ENCODE measurements around the gene SEPTIN8.

Gene SEPTIN8

DNA sequence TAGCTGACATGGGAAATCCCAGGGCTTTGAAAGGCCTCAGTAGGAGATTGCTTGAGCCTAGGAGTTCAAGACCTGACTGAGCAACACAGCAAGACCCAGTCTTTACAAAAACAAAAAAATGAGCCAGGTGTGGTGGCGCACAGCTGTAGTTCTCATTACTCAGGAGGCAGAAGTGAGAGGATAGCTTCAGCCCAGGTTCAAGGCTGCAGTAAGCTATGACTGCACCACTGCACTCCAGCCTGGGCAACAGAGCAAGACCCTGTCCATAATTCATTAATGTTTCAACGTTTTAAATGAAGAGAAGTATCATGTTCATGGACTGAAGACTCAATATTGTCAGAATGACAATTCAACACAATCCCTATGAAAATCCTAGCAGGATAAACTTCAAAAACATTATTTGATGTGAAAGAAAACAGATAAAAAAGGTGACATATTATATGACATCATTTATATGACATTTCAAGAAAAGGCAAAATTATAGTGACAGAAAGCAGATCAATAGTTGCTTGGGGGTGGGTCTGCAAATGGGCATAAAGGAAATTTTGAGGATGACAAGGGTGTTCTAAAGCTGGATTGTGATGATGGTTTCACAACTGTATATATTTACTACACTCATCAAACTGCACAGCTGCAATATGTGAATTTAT, 43.4 kb downstream of the SEPTIN8 start:
- ChIA-PET CTCF (interaction anchor here (0.6 to 1.1 kb wide), 2 partner anchors 207 to 869 kb away, joined by 3 to 5 read pairs; no protein-coding TSS in a partner anchor), POLR2A (no interaction called here)
- Histone ChIP-seq H3K4me3 (ENCODE audit: low read depth, low read length) (no peak overlapping the region), H3K27ac (ENCODE audit: extremely low read depth, low read depth, low read length) (no peak overlapping the region), H3K4me1 (ENCODE audit: control insufficient read depth, insufficient read depth, low read length) (no peaks in the 10 kb centered on the region; the same call in 1 of the 2 replicates), H3K36me3 (ENCODE audit: control insufficient read depth in 2 of 2, insufficient read depth in 1 of 2, low read length in 2 of 2) (peaks cover 23 to 34% of the 10 kb centered on the region in 2 experiments), H3K9me3 (ENCODE audit: control insufficient read depth, insufficient read depth, low read depth, low read length) (no peaks in the 10 kb centered on the region)
- TF ChIP-seq MYNN (tag by site-specific recombination; IDR thresholded peaks at IDR 0.05; ENCODE audit: borderline replicate concordance) = no peak
- peak; percentile 81 for TF ChIP-seq ATF2 (tag by site-specific recombination; IDR thresholded peaks at IDR 0.05; ENCODE audit: low read depth)
- TF ChIP-seq ZIC2 (tag by site-specific recombination; IDR thresholded peaks at IDR 0.05) = peak; percentile 17; the same call in 1 of the 2 replicates
- TF ChIP-seq ZNF121 (tag by site-specific recombination; IDR thresholded peaks at IDR 0.05) = peak; percentile 94

DNA sequence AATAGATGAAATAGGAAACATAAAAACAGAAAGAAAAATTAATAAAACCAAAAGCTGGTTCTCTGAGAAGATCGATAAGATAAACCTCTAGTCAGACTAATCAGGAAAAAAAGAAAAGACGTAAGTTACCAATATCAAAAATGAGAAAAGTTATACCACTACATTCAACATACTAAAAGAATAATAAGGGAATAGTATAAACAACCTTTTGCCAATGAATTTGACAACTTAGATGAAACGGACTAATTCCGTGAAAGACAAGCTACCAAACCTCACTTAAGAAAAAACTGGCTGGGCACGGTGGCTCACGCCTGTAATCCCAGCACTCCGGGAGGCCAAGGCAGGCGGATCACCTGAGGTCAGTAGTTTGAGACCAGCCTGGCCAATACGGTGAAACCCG, 47.1 kb downstream of the SEPTIN8 start:
- Histone ChIP-seq H3K27ac (ENCODE audit: extremely low read depth, low read depth, low read length) (no peak overlapping the region), H3K4me3 (ENCODE audit: low read depth, low read length) (no peak overlapping the region), H3K9me3 (ENCODE audit: control insufficient read depth, insufficient read depth, low read depth, low read length) (no peaks in the 10 kb centered on the region), H3K36me3 (ENCODE audit: control insufficient read depth in 2 of 2, insufficient read depth in 1 of 2, low read length in 2 of 2) (peaks cover 42 to 47% of the 10 kb centered on the region in 2 experiments), H3K4me1 (ENCODE audit: control insufficient read depth, insufficient read depth, low read length) (no peaks in the 10 kb centered on the region)
- ChIA-PET CTCF (interaction anchor here (0.6 to 0.8 kb wide), 4 partner anchors 15 to 232 kb away, joined by 3 to 4 read pairs (median 3); no protein-coding TSS in a partner anchor), POLR2A (no interaction called here)
- TF ChIP-seq ZNF184 (tag by site-specific recombination; IDR thresholded peaks at IDR 0.05) (no peak), ZNF791 (tag by site-specific recombination; IDR thresholded peaks at IDR 0.05) (no peak), ZNF362 (tag by site-specific recombination; IDR thresholded peaks at IDR 0.05) (no peak), ZNF510 (tag by site-specific recombination; IDR thresholded peaks at IDR 0.05; ENCODE audit: insufficient replicate concordance) (no peak), GFI1B (tag by site-specific recombination; IDR thresholded peaks at IDR 0.05) (no peak), IKZF3 (tag by site-specific recombination; IDR thresholded peaks at IDR 0.05) (no peak), ZNF23 (tag by site-specific recombination; IDR thresholded peaks at IDR 0.05; ENCODE audit: borderline replicate concordance) (no peak)

- Histone ChIP-seq H3K4me3 (ENCODE audit: low read depth, low read length) (no peak overlapping the region), H3K4me1 (ENCODE audit: control insufficient read depth, insufficient read depth, low read length) (no peaks in the 10 kb centered on the region), H3K27ac (ENCODE audit: extremely low read depth, low read depth, low read length) (no peak overlapping the region), H3K9me3 (ENCODE audit: control insufficient read depth, insufficient read depth, low read depth, low read length) (no peaks in the 10 kb centered on the region), H3K36me3 (ENCODE audit: control insufficient read depth in 2 of 2, insufficient read depth in 1 of 2, low read length in 2 of 2) (peaks cover 27 to 40% of the 10 kb centered on the region in 2 experiments)
- ChIA-PET CTCF (no interaction called here), POLR2A (interaction anchor here (0.6 kb wide), 1 partner anchor 94 kb away, joined by 4 read pairs; no protein-coding TSS in a partner anchor)
- TF ChIP-seq ZNF600 (tag by site-specific recombination; IDR thresholded peaks at IDR 0.05) (no peak), CTCF (tag by site-specific recombination; IDR thresholded peaks at IDR 0.05) (no peak), ZNF701 (tag by site-specific recombination; IDR thresholded peaks at IDR 0.05) (no peak), GLIS2 (tag by site-specific recombination; IDR thresholded peaks at IDR 0.05) (no peak), KLF9 (tag by site-specific recombination; IDR thresholded peaks at IDR 0.05; ENCODE audit: low read depth) (no peak), MEIS1 (CRISPR knock-in tag; IDR thresholded peaks at IDR 0.05; ENCODE audit: borderline replicate concordance) (no peak), ZBTB44 (tag by site-specific recombination; IDR thresholded peaks at IDR 0.05) (no peak), ZBTB10 (tag by site-specific recombination; IDR thresholded peaks at IDR 0.05) (no peak)
- TF ChIP-seq, protein P1, sequence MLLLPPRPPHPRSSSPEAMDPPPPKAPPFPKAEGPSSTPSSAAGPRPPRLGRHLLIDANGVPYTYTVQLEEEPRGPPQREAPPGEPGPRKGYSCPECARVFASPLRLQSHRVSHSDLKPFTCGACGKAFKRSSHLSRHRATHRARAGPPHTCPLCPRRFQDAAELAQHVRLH (tag by site-specific recombination; IDR thresholded peaks at IDR 0.05) = no peak
- TF ChIP-seq, protein P2, sequence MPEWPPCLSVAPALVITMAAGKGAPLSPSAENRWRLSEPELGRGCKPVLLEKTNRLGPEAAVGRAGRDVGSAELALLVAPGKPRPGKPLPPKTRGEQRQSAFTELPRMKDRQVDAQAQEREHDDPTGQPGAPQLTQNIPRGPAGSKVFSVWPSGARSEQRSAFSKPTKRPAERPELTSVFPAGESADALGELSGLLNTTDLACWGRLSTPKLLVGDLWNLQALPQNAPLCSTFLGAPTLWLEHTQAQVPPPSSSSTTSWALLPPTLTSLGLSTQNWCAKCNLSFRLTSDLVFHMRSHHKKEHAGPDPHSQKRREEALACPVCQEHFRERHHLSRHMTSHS (tag by site-specific recombination; IDR thresholded peaks at IDR 0.05) = no peak
These were observed 51.3 kb downstream of the SEPTIN8 start for GRCh38 chr5:132725745-132726144.
